DND-41 (cell line): ENCODE results near the gene SULT1A1.

ENCODE experiments used
- CTCF ChIP-seq: IDR thresholded peaks from 2 replicates; pipeline ENCODE4 v1.5.1; 2012; ENCODE audit warnings: borderline replicate concordance, low read length, moderate library complexity, mild to moderate bottlenecking; ENCODE audit not compliant: poor library complexity, severe bottlenecking; ENCODE audit errors: extremely low read depth
- EZH2 ChIP-seq: IDR thresholded peaks from 3 replicates; pipeline ENCODE4 v1.6.1; 2012; ENCODE audit warnings: borderline replicate concordance, low read depth, mild to moderate bottlenecking, moderate library complexity, low read length, inconsistent platforms; ENCODE audit not compliant: severe bottlenecking

GRCh38 chr16:28573738-28574718, 35.8 kb downstream of the SULT1A1 start:
- no peak for TF ChIP-seq CTCF
- TF ChIP-seq EZH2 = no peak
